Esophagus squamous epithelium (tissue), 4 donors: ENCODE data around the gene CARMIL3.

Experiments used
- POLR2A ChIP-seq, 4 donors: fragments of 450-650 bp; IDR thresholded peaks; one replicate each; pipeline ENCODE4 v1.6.1; 2017; ENCODE audit warnings: antibody characterized with exemption in 4 of 4, mild to moderate bottlenecking in 4 of 4, moderate library complexity in 3 of 4
- TF ChIP-seq, protein P1 (sequence below), 6 experiments: fragments of 450-650 bp in 4 of 6; fragments of 200-600 bp in 2 of 6; sonication (generic) in 2 of 6; IDR thresholded peaks; one replicate each; pipeline ENCODE4 v1.5.1; 2016 to 2019; ENCODE audit warnings: antibody characterized with exemption in 6 of 6, mild to moderate bottlenecking in 4 of 6, moderate library complexity in 4 of 6

DNA sequence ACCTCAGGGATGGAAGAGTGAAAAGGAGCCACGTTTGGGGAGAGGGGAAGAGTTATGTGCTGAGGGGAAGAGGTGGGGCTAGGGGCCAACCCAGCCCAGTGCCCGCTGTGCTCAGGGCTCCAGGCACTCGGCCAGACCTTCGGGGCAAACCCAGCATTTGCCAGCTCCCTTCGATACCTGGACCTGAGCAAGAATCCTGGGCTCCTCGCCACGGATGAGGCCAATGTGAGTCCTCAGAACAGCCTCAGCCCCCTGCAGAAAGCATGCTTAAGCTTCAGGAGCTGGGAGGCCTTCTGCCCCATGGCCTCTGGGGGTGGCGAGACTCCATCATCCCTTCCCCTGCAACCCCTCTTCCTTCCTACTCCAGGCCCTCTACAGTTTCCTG lies 5.0 kb downstream of the CARMIL3 start:
- no peak for TF ChIP-seq POLR2A (IDR thresholded peaks at IDR 0.05)
- TF ChIP-seq, protein P1, sequence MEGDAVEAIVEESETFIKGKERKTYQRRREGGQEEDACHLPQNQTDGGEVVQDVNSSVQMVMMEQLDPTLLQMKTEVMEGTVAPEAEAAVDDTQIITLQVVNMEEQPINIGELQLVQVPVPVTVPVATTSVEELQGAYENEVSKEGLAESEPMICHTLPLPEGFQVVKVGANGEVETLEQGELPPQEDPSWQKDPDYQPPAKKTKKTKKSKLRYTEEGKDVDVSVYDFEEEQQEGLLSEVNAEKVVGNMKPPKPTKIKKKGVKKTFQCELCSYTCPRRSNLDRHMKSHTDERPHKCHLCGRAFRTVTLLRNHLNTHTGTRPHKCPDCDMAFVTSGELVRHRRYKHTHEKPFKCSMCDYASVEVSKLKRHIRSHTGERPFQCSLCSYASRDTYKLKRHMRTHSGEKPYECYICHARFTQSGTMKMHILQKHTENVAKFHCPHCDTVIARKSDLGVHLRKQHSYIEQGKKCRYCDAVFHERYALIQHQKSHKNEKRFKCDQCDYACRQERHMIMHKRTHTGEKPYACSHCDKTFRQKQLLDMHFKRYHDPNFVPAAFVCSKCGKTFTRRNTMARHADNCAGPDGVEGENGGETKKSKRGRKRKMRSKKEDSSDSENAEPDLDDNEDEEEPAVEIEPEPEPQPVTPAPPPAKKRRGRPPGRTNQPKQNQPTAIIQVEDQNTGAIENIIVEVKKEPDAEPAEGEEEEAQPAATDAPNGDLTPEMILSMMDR (IDR thresholded peaks at IDR 0.05) = no peak
